Hepatic stellate cell (primary cell): Measurements from ENCODE around the gene CCDC88C.

Experiments
- DNase-seq: peaks from one replicate; pipeline ENCODE4 v3.0.0; 2011; ENCODE audit warnings: low spot score

CCDC88C gene

DNA sequence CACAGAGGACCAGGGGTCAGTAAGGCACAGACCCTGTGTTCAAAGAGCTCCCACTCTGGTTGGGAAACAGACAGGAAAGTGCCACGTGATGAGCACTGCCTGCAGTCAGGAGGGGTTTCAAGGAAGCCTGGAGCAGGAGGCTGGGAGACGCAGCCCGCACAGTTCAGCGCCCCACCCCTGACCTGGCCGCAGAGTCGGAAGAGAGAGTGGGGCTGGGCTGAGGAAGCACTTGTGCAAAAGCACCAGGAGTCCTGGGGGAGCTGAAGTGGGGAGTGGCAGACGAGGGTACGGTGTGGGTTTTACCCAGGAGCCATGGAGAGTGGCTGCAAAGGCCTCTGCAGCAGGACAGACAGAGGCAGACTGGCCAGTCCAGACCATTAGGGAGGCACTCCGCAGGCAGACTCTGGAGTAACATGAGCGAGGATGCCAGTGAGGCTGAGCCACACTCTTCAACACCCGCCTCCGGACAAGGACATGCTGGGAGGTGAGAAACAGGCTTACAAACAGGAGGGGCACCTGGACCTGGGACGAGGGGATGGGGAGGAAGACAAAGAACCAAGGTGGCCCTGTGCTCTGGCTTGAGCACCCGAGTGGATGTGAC lies 87.4 kb downstream of the CCDC88C start:
- no peak for DNase-seq

- no peak for DNase-seq
These were observed 88.1 kb downstream of the CCDC88C start for GRCh38 chr14:91329486-91330014.

DNA sequence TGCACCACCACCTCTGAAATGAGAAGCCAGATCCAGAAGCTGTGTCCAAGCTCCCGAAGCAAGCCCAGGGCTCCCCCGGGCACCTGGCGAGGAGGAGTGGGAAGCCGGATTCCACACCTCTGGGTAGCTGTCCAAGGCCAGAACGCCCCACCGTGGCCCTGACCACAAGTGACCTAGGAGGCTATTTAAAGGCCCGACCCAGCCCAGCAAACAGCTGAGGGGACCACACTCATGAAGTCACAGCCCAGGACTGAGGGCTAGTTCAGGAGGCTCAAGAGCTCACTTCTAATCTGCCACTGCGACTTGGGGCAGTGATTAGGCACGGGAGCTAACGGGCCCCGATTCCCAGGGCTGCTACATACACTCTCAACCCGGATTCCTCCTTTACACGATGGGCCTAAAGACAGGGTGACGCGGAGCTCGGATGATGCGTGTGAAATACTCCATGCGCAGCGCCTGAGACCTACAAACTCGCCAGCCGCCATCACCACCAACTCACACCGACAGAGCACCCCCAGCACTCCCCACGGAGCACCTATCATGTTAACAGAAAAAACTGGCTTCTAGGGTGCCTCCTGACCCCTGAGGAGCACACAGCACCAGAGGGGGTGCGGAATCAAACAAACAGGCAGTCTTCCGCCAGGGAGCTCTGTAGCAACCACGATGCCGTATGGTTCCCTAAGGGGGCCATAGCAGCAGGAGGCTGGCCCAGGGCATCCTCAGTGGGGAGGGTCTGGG lies 89.1 kb downstream of the CCDC88C start:
- no peak for DNase-seq

GRCh38 chr14:91327661-91328312 lies 89.8 kb downstream of the CCDC88C start:
- DNase-seq = no peak

DNA sequence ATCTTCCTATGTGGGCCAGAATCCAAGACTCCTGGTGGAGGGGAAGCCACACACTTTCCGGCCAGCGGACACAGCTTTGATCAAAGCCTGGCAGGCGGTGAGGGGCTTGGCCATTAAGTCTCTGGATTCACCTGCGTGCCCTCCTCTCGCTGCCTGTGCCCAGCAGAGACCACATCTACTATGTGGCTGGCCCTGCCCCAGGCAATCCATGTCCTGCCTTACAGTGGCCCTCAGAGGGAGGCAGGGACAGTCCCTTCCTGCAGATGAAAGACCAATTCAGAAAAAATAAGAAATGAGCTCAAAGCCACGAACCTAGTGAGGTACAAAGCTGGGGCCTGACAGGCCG lies 90.4 kb downstream of the CCDC88C start:
- DNase-seq = no peak

GRCh38 chr14:91326514-91327249 lies 90.9 kb downstream of the CCDC88C start:
- no peak for DNase-seq

- no peak for DNase-seq
These were observed 92.7 kb downstream of the CCDC88C start for GRCh38 chr14:91324606-91325575.

DNA sequence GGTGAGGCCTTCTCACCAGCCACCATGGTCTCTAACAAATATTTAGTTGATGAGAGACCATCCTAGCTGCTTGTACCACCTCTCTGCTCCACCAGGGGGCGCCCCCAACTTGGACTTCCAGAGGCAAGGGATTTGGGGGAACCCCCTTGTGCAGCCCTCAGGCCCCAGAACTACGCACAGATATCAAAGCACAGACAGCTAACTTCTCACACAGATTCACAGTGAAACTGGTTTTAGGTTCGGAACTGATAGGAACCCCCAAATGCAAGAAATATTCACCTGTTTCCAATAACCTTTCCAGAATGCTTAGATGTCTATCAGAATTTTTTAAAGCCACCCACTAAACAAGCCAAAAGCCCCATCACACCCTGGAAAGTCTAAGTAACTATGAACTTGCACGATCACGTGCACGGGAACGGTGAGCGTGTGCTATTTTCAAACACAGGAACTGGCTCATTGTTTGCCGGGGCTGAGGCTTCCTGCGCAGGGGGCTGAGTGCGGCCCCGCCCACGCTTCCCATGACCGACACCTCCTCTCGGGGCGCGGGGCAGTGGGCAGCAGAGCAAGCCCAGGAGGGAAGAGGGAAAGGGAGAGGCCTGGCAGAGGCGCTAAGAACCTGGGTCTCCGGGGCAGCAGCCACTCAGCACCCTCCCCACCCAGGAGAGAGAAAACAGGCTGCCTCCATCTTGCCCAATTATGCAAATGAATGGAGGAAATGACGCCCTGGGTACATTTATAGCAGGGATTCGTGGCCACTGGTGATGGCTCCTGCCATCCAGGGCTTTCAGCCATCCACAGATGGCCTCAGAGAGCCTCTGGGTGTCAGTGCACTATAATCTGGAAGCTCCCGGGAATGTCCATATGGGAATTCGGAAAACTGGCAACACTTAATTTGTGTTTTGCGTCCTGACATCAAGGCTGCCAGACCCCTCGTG lies 93.7 kb downstream of the CCDC88C start:
- peak; percentile 64 for DNase-seq

GRCh38 chr14:91323031-91323430 lies 94.6 kb downstream of the CCDC88C start:
- no peak for DNase-seq

DNA sequence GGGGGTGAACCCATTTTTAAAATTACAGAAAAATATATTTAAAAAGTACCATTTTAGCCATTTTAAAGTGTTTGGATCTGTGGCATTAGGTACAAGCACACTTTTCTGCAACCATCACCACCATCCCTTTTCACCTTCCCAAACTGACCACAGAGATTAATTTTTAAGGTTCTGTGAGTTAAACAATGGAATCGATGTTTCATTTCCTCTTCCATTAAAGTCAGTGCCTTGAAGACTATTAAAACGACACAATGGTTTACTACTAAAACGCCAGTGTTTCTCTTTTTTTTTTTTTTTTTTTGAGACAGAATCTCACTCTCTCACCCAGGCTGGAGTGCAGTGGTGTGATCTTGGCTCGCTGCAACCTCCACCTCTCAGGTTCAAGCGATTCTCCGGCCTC lies 95.0 kb downstream of the CCDC88C start:
- DNase-seq = no peak

GRCh38 chr14:91321131-91321530 lies 96.5 kb downstream of the CCDC88C start:
- DNase-seq = no peak

DNA sequence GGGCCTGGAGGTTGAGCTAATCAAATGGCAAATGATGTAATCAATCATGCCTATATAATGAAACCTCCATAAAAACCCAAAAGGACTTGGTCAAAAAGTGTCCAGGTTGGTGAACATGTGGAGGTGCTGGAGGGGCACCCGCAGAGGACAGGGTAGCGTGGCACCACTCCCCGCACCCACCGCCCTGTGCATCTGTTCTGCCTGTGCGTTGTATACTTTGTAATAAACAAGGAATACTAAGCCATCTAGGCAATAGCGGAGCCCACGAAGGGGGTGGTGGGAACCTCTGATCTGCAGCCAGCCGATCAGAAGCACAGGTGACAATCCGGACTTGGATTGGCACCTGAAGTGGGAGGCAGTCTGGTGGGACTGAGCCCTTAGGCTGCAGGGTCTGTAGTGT lies 97.4 kb downstream of the CCDC88C start:
- no peak for DNase-seq

- no peak for DNase-seq
These were observed 98.7 kb downstream of the CCDC88C start for GRCh38 chr14:91318911-91319310.

- no peak for DNase-seq
These were observed 100.0 kb downstream of the CCDC88C start for GRCh38 chr14:91317381-91318308.

DNA sequence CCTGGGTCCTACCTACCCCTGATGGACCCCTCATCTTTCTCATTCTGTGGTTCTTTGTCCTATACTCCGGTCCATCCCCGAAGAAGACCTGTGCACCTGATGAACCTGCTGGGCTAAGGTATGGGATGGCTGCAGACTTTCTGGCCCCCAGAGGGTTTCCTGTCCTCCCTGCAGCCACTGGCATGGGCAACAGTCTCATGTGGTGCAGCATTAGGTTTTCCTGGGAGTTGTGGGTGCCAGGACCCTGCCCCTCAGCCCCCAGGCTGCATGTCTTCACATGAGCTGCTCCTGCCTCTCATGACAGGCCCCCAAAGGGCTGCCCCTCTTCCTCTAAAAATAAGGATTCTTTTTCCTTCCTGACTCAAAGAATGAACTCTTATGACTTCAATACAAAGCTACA lies 100.9 kb downstream of the CCDC88C start:
- DNase-seq = no peak

DNA sequence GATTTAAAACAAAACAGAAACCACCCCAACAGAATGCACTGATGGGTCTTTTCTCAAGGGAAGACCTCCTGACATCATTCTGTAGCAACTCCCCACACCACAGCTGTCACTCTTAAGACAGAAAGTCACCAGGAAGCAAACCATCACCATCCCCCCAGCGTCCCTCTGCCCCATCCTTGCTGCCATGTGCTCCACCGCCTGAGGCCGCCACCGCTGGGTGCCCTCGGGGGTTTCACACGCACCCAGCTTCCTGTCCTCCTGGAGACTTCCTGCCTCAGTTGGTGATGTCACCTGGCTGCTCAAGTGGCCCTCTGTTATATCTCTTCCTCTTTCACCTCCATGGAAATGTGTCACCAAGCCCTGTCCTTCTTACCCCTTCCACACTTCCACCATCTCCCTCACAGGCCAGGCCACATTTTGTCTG lies 101.8 kb downstream of the CCDC88C start:
- DNase-seq = no peak

- no peak for DNase-seq
These were observed 103.8 kb downstream of the CCDC88C start for GRCh38 chr14:91313852-91314251.

- DNase-seq = no peak
These were observed 104.3 kb downstream of the CCDC88C start for GRCh38 chr14:91313154-91313850.

- DNase-seq = no peak
These were observed 106.3 kb downstream of the CCDC88C start for GRCh38 chr14:91311284-91311662.
